Stromal cell of bone marrow (primary cell): ENCODE data around the gene CBARP.
"Not testable (repeated sequence)": the region's sequence is repeated elsewhere in the genome, so short reads cannot be mapped to it uniquely, and the experiment has no call there.

Experiments used
- DNase-seq: peaks from one replicate; pipeline ENCODE4 v3.0.0-alpha.2; 2012; ENCODE audit warnings: low read depth

Gene CBARP

GRCh38 chr19:1252821-1253513 is 15.2 kb upstream of the CBARP start:
- peak; percentile 96 for DNase-seq

- DNase-seq, result peak; percentile 93
These were observed 14.5 kb upstream of the CBARP start for GRCh38 chr19:1252221-1252820.

- no peak for DNase-seq
These were observed 13.8 kb upstream of the CBARP start for GRCh38 chr19:1251330-1252220.

GRCh38 chr19:1250437-1251260 is 12.8 kb upstream of the CBARP start:
- no peak for DNase-seq

GRCh38 chr19:1249990-1250436 is 12.2 kb upstream of the CBARP start:
- DNase-seq, result no peak

- DNase-seq, result peak; percentile 94
These were observed 11.6 kb upstream of the CBARP start for GRCh38 chr19:1249298-1249989.

- DNase-seq, result no peak
These were observed 11.0 kb upstream of the CBARP start for GRCh38 chr19:1248786-1249297.

GRCh38 chr19:1248139-1248785 is 10.5 kb upstream of the CBARP start, which contains the start of gene MIDN:
Gene MIDN, plus strand, starts transcription at chr19:1248583. Its CDS starts 1,714 bp downstream, at chr19:1250297.
- peak; percentile 82 for DNase-seq

GRCh38 chr19:1247748-1248138 is 9.9 kb upstream of the CBARP start:
- no peak for DNase-seq

GRCh38 chr19:1246265-1247087 is 8.7 kb upstream of the CBARP start:
- not testable (repeated sequence) for DNase-seq

- no peak for DNase-seq
These were observed 7.9 kb upstream of the CBARP start for GRCh38 chr19:1245494-1246264.

- DNase-seq, result no peak
These were observed 7.1 kb upstream of the CBARP start for GRCh38 chr19:1244693-1245451.

- no peak for DNase-seq
These were observed 6.2 kb upstream of the CBARP start for GRCh38 chr19:1243768-1244692.

- DNase-seq, result peak; percentile 87
These were observed 3.8 kb upstream of the CBARP start, which contains the start of gene ATP5F1D for GRCh38 chr19:1241417-1242095. Gene ATP5F1D, plus strand, starts transcription at chr19:1241751. Its CDS starts 100 bp downstream, at chr19:1241851.

GRCh38 chr19:1240925-1241324 is 3.1 kb upstream of the CBARP start:
- no peak for DNase-seq
